ENCODE results near the gene SLC6A16. TPM values are rescaled to one million over a fixed set of nuclear protein-coding genes. Genes with fewer than 3 reads are reported as not detected.

SLC6A16 gene
- 0.97 TPM in 1 of 2 replicates, not detected in the other for total RNA-seq

GRCh38 chr19:49324801-49325576, at the start of gene SLC6A16:
Gene SLC6A16 (minus strand): TSS chr19:49325191. CDS start chr19:49311347, 13,844 bp downstream.

GRCh38 chr19:49363268-49364082, 38.5 kb upstream of the SLC6A16 start, which contains the start of gene DKKL1:
Gene DKKL1 (plus strand): TSS chr19:49363877. CDS start chr19:49363999, 122 bp downstream.

GRCh38 chr19:49362048-49362928, 37.3 kb upstream of the SLC6A16 start, which contains the start of gene TEAD2:
Gene TEAD2 (minus strand): TSS chr19:49362416. CDS start chr19:49360075, 2,341 bp downstream.

GRCh38 chr19:49335071-49335783, 10.2 kb upstream of the SLC6A16 start, which contains the start of gene CD37:
Gene CD37 (plus strand): TSS chr19:49335406. CDS start chr19:49335541, 135 bp downstream.

Other genes starting within 250 kb of the SLC6A16 start
- 174 and 218 TPM in 2 replicates for gene SNRNP70, start 239.7 kb downstream of the SLC6A16 start, total RNA-seq
- gene LIN7B, start 210.8 kb downstream of the SLC6A16 start, total RNA-seq: 12.1 and 13.1 TPM in 2 replicates
- gene C19orf73, start 206.0 kb downstream of the SLC6A16 start, total RNA-seq: 0.97 and 2.2 TPM in 2 replicates
- gene PPFIA3, start 205.6 kb downstream of the SLC6A16 start, total RNA-seq: 2.8 and 7.6 TPM in 2 replicates
- 0.18 and 0.32 TPM in 2 replicates for gene HRC, start 169.8 kb downstream of the SLC6A16 start, total RNA-seq
- 21.4 and 24.2 TPM in 2 replicates for gene TRPM4, start 167.4 kb downstream of the SLC6A16 start, total RNA-seq
- gene CD37, start 10.2 kb upstream of the SLC6A16 start, total RNA-seq: not detected in 2 replicates
- 27.6 and 32.1 TPM in 2 replicates for gene TEAD2, start 37.2 kb upstream of the SLC6A16 start, total RNA-seq
- 0.36 TPM in 1 of 2 replicates, not detected in the other for gene DKKL1, start 38.7 kb upstream of the SLC6A16 start, total RNA-seq
- not detected in 2 replicates for gene KASH5, start 63.1 kb upstream of the SLC6A16 start, total RNA-seq
- not detected in 2 replicates for gene PTH2, start 98.2 kb upstream of the SLC6A16 start, total RNA-seq
- gene GFY, start 100.2 kb upstream of the SLC6A16 start, total RNA-seq: not detected in 2 replicates
- not detected in 2 replicates for gene SLC17A7, start 116.3 kb upstream of the SLC6A16 start, total RNA-seq
- 71.0 and 89.9 TPM in 2 replicates for gene PIH1D1, start 126.6 kb upstream of the SLC6A16 start, total RNA-seq
- 31.1 and 48.8 TPM in 2 replicates for gene ALDH16A1, start 128.0 kb upstream of the SLC6A16 start, total RNA-seq
- gene FLT3LG, start 149.0 kb upstream of the SLC6A16 start, total RNA-seq: 3.2 and 5.0 TPM in 2 replicates
- gene RPL13A, start 162.4 kb upstream of the SLC6A16 start, total RNA-seq: 3,850 and 3,885 TPM in 2 replicates
- gene RPS11, start 171.2 kb upstream of the SLC6A16 start, total RNA-seq: 4,588 and 4,689 TPM in 2 replicates
- 130 and 246 TPM in 2 replicates for gene FCGRT, start 187.5 kb upstream of the SLC6A16 start, total RNA-seq
- gene RCN3, start 202.8 kb upstream of the SLC6A16 start, total RNA-seq: 274 and 377 TPM in 2 replicates

Data from cardiac atrium fibroblast (primary cell).